IMR-90 (cell line): ENCODE measurements around the gene AGTPBP1.

Experiments used
- CTCF ChIP-seq: conservative IDR thresholded peaks from 2 replicates; pipeline ENCODE4 v1.5.1; 2012; ENCODE audit warnings: mild to moderate bottlenecking, low read depth, low read length, improper control_type of control experiment
- MAZ ChIP-seq: IDR thresholded peaks from 2 replicates; pipeline ENCODE4 v1.6.1; 2012; ENCODE audit warnings: low read depth, mild to moderate bottlenecking, low read length, improper control_type of control experiment, moderate library complexity, borderline replicate concordance
- POLR2A ChIP-seq: IDR thresholded peaks from 2 replicates; pipeline ENCODE4 v1.6.1; 2012; ENCODE audit warnings: mild to moderate bottlenecking, low read depth, low read length
- RAD21 ChIP-seq: IDR thresholded peaks from 2 replicates; pipeline ENCODE4 v1.6.1; 2012; ENCODE audit warnings: low read length, improper control_type of control experiment

- TF ChIP-seq MAZ (no peak), CTCF (no peak), POLR2A (no peak), RAD21 (no peak)
Measured at GRCh38 chr9:85505612-85506011, 236.1 kb downstream of the AGTPBP1 start.
